Measurements from ENCODE around the gene HPN. TPM values are rescaled to one million over a fixed set of nuclear protein-coding genes. Genes with fewer than 3 reads are reported as not detected.
"Not testable (repeated sequence)": the region's sequence is repeated elsewhere in the genome, so short reads cannot be mapped to it uniquely, and the experiment has no call there.

The HPN gene
- polyA plus RNA-seq, 1 donor = 0.23 TPM

DNA sequence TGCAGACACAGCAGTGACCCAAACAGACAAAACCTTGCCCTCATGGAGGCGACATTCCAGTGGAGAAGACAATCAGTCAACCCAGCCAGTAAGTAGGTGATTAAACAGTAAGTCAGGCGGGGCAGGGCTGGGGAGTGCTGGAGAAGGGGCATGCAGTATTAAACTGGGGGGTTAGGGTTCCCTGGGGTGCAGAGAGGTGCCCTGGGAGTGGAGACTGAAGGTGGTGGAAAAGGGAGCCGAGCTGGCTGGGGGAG, 42.9 kb downstream of the HPN start:
- DNase-seq (ENCODE audit: low read depth) = no peak

DNA sequence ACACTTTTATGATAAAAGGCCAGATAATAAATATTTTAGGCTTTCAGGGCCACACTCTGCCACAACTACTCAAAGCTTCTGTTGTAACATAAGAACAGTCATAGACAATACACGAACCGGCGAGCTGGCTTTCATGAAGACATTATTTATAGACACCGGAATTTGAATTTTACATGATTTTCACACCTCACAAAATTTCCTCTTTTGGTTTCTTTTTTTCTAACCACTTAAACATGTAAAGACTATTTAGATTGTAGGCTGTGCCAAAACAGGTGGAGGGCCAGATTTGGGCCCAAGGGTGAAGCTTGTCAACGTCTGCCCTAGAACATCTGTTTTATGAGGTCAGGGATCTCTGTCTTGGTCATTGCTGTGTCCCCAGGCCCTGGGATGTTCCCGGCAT, 44.4 kb downstream of the HPN start:
- no peak for DNase-seq (ENCODE audit: low read depth)

DNA sequence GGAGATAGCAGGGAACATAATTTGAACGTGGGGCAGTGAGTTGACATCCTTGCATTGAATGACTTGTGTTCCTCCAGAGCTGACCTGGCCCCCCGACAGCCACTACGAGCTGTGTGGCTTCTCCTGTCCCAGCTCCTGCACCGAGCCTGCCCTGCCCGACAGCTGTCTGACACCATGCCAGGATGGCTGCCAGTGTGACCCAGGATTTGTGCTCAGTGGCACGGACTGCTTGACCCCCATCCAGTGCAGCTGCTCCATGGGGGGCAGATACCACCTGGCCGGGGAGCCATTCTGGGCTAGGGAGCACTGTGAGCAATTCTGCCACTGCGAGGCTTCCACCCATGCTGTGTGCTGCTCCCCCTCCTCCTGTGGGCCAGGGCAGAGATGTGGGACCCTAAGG, 44.9 kb downstream of the HPN start:
- no peak for DNase-seq (ENCODE audit: low read depth)

DNA sequence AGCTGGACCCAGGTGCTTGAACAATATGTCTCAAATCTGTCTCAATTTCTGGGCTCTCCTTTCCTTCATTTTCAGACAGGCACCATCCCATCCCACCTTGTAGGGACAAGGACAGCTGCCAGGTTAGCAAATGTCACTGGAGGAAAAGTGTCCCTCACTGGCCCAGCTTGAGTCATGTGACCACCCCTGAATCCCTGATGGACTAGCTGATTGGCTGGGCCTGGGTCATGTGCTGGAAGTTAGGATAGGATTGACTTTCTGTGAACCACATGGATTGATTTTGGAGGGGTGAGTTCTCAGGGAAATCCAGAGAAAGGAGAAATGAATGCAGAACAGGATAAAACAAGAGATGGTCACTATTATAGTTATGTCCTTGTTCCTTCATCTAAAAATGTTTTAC, 45.9 kb downstream of the HPN start:
- DNase-seq (ENCODE audit: low read depth) = no peak

DNA sequence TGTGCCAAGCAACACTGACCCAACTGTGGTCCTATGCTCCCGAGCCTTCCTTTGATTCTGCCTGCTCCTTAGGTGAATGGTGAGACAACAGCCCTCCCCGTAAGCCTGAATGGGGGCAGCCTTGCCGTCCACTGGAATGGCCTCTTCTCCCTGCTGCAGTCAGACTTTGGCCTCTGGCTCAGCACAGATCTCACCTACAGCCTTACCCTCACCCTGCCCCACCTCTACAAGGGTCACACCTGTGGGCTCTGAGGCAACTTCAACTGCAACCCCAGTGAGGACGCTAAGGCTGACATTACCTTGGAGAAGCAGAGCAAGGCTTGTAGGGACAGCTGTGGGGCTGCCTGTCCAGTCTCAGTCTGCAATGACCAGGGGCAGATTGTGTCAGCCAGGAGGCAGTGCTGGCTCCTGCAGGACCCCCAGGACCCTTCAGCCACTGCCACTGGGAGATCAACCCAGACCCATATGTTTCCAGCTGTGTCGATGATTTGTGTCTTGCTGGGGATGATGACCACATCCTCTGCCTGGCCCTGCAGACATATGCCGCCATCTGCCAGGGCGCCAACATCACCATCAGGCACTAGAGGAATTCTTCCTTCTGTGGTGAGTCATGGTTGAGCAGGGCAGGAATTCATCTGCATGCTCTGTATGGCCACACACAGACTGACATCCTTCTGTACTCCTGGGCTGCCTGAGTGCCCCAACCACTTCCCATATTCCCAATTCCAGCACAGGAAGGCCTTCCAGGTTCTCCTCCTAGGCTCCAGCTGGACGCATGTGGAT, 46.8 kb downstream of the HPN start:
- DNase-seq (ENCODE audit: low read depth) = no peak

DNA sequence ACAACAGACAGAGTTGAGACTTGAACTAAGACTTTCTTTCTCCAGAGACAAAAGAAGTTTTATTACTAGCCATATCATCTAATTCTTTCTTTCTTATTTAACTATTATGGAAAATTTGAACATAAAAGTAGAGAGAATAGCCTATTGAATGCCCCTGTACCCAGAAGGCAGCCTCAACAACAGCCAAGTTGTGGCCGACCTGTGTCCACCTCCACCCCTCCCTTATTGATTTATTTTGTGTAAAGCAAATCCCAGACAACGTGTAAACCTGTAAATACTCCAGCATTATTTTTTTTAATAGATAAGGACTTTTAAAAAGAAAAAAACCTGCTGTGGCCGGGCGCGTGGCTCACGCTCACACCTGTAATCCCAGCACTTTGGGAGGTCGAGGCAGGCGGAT, 48.0 kb downstream of the HPN start:
- no peak for DNase-seq (ENCODE audit: low read depth)

DNA sequence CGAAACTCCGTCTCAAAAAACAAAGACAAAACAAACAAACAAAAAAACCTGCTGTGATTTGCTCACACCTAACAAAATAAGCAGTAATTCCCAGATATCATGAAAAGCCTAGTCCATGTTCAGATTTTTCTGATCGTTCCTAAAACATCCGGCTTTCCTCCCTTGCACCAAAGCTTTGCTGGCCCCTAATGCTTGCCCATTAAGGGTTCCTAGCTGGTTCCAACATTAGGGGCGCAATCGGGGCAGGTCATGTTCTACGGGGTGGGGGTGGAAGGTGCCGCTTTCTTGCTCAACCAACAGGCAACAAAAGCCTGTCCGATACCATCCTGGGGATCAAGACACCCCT, 48.6 kb downstream of the HPN start:
- no peak for DNase-seq (ENCODE audit: low read depth)

DNA sequence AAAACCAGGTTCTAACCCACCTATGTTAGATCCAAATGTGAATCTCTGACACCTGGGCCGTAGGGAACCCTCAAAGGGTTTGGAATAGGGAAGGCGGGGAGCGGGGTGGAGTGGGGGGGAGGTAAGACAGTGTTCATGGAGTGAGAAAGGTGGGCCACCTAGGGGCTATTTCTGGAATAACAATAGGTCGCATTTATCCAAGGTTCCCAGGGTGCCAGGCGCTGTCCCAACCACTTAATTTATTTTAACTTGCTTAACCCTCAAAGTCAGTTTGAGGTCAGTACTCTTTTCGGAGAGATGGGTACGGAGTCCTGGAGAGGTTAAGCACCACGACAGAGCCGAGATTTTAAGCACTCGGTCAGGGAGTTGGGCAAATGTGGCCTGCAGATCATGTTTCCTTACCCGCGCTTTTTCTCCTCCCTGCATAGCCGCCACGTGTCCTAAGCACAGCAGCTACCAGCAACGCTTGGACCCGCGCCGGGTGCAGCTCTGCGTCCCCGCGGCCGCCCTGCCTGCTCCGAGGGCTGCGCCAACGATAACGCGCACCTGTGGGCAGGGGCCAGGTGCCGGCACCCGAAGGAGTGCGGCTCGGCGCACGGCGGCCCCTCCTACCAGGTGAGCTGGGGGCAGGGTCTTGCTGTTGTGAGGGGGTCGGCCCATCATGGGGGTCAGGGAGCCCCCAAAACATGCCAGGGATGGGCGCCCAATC, 49.1 kb downstream of the HPN start:
- DNase-seq (ENCODE audit: low read depth) = no peak

DNA sequence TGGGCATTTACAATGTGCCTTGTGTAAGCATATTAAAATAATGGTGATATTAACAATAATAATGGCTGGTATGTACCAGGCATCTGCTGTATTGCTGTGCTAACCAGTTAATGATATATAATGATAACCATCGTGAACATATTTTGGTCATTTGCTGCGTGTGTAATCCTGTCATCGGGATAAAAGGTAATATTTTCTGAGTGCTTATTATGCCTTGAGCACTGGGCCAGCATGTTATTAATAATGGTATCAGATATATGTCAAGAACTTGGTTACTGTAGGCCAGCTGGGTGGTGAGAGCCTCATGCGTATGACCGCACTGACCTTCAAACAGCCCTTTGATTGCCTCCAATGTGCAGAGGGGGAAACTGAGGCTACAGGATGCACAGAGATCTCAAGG, 51.9 kb downstream of the HPN start:
- DNase-seq (ENCODE audit: low read depth) = no peak

DNA sequence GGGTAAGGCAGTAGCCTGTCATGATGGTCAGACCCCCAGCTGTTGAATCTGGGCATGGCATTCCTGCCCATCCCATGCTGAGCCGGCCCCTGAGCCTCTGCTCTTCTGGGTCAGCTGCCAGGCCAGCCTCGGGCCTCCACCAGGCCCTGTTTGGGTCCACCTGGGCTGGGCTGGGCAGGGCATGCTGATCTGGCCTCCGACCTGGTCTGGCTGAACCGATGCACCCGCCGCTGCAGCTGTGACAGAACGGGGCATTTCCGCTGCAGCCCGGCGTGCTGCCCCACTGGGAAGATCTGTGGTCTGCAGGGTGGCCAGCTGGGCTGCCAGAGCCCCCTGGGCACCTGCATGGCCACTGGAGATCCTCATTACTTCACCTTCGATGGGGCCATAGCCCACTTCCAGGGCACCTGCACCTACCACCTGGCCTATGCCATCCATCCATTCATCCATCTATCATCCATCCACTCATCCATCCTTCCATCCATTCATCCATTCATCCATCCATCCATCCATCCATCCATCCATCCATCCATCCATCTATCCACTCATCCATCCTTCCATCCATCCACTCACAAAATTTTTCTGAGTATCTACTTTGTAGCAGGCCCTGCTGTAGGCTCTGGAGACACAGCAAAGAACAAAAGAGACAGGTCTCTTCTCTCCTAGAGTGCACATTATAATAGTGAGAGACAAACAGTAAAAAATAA, 52.6 kb downstream of the HPN start:
- no peak for DNase-seq (ENCODE audit: low read depth)

DNA sequence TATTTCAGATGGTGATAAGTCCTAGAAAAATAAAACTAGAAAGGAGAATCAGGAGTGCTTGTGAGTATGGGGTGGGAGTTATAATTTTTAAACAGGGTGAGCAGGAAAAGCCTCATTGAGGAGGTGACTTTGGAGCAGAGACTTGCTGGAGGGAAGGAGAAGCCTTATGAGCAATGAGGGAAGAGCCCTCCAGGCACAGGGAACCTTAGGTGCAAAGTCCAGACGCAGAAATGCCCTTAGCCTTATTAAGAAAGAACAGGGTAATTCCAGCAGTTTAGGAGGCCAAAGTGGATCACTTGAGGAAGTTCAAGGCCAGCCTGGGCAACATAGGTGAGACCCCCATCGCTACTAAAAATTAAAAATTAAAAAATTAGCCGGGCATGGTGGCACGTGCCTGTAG, 53.1 kb downstream of the HPN start:
- DNase-seq (ENCODE audit: low read depth) = no peak

DNA sequence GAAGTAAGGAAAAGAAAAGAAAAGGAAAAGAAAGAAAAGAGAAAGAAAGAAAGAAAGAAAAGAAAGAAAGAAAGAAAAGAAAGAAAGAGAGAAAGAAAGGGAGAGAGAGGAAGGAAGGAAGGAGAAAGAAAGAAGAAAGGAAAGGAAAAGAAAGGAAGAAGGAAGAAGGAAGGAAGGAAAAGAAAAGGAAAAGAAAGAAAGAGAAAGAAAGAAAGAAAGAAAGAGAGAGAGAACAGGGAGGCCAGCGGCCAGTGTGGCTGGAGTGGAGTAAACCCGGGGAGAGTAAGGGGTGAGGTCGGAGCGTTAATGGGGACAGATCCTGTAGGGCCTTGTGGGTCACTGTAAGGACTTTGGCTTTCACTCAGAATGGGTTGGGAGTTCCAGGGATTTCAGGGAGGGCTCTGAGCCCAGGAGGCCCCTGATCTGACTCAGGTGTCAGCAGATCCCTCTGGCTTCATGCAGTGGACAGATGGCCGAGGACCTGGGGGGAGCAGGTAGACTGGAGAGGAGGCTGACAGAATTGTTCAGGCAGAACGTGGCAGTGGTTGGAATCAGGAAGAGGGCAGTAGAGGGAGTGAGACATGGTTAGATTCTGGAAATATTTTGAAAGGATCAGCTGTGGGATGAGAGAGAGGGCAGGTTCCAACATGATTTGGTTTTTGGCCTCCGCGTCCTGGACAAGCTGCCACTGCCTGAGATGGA, 54.3 kb downstream of the HPN start:
- no peak for DNase-seq (ENCODE audit: low read depth)

DNA sequence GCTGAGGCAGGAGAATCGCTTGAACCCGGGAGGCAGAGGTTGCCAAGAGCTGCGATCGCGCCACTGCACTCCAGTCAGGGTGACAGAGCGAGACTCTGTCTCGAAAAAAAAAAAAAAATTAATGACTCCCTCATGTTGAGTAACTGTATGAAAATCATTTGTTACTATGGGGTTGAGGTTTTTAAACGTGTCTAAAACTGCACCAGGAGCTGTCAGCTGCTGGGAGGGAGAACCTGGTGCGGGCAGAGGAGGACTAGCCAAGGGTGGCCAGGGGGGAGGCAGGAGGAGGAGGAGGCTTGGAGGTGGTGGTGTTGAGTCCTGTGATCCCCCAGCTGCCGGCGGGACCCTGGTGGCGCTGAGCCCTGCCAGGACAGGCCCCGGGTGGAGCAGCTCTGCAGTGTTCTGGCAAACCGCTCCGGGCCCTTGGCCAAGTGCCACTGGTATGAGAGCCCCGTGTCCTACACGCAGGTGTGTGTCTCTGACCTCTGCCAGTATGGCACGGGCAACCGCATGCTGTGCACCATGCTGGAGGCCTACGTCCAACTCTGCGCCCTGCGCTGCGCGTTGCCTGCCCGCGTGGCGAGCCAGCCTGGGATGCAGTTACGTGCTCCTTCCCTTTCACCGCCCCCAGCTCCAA, 57.0 kb downstream of the HPN start:
- no peak for DNase-seq (ENCODE audit: low read depth)

DNA sequence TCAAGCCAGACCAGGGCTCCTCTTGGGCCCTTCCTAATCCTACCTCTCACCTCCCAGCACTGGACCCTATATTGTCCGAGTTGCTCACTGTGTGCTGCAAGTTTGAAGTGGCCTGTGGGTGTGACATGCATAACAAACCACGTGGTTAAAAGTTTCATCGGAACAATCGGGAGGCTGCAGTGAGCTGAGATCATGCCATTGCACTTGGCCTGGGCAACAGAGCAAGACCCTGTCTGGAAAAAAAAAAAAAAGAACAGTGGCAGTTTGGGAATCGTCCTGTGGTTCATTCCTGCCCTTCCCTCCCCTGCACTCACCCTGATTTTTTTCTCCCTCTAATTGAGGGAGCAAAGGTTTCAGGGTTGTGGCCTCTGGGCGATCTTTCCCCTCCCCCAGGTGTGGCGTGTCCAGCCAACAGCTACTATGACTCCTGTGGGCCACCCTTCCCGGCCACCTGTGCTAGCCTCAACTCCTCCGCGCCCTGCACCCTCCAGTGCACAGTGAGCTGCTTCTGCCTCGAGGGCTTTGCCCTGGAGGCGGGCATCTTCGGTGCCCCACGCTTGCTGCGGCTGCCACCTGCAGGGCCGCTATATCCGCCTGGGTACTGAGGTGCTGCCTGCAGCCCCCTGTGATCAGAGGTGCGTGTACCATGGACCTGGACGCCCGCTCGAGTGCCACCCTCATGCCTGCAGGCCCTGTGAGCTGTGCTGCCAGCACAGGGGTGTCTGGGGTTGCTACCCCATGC, 57.8 kb downstream of the HPN start:
- no peak for DNase-seq (ENCODE audit: low read depth)

DNA sequence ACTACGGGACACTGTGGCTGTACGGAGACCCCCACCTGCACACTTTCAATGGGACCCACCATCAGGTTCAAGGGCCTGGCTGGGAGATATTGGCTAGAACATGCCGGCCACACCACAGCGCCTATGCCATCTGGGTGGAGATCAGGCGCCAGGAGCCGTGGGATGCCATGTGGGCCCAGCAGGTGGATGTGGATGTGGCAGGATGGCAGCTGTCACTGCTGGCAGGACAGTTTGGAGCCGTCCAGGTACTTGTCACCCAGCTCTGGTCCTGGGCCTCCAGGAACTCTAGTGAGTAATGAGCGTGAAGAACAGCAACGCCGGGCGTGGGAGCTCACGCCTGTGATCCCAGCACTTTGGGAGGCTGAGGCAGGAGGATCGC, 58.4 kb downstream of the HPN start:
- no peak for DNase-seq (ENCODE audit: low read depth)

DNA sequence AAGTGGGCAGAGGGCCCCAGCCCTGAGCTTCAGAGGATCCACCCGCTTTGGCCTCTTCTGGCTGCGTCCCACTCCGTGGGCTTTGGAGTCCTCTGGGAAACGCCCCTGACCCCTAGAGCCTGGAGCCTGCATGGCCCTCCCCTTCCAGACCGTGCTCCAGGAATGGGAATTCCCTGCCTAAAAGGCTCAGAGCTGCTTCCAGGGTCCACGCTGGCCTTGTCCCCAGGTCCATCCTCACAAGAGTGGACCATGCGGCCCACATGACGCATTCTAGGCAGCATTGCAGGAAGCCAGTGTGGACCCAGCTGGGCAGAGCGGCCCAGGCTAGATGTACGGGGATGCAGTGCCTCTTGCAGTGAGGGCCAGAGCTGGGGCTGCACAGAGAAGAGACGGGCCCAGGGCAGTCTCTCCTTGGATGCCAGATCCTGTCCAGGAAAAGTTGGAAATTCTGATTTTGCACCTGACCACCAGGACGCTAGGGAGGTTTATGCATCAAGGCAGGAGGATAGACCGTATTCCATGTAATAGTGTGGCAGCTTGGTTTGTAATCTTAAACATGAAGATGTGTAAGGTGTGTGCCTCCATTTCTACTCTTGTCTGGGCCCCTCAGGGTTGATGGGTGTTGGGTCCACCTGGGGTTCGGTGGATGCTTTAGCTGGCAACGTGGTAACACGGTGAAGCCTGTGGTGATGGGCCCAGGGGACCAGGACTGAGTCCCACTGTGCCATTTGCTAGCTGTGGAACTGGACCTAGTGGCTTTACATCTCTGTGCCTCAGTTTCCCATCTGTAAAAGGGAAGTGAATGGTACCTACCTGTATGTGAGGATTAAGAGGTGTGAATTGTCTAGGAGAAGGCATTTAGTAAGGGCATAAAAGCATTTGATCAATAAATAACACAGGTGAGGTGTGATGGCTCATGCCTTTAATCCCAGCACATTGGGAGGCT, 59.3 kb downstream of the HPN start:
- no peak for DNase-seq (ENCODE audit: low read depth)

DNA sequence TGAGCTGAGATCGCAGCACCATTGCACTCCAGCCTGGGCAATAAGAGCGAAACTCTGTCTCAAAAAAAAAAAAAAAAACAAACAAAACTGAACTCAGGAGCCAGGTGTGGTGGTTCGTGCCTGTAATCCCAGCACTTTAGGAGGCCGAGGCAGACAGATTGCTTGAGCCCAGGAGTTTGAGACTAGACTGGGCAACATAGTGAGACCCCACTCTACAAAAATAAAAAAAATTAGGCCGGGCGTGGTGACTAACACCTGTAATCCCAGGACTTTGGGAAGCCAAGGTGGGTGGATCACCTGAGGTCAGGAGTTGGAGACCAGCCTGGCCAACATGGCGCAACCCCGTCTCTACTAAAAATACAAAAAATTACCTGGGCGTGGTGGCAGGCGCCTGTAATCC, 60.4 kb downstream of the HPN start:
- DNase-seq (ENCODE audit: low read depth) = not testable (repeated sequence)

DNA sequence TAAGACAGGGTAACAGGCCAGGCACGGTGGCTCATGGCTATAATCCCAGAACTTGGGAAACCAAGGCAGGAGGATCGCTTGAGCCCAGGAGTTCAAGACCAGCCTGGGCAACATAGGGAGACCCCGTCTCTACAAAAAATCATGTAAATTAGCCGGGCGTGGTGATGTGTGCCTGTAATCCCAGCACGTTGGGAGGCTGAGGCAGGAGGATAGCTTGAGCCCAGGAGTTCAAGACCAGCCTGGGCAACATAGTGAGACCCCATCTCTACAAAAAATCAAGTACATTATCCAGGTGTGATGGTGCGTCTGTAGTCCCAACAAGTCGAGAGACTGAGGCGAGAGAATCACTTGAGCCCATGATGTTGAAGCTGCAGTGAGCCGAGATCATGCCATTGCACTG, 62.1 kb downstream of the HPN start:
- not testable (repeated sequence) for DNase-seq (ENCODE audit: low read depth)

DNA sequence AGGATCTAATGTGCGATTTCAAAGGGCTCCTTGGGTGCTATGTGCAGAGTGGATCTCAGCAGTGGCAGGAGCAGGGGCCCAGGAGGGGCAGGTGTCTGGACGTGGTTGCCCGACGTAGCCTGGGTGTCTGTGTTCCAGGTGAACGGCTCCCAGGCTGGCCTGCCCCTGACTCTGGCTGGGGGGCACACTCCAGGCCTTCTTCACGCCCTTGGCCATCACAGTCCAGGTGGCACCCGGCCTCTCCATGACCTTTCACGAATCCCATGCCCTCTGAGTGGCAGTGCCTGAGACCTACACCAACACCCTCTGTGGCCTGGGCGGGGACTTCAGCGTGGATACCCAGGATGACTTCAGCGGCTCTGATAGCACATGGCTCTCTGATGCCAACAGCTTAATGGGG, 62.8 kb downstream of the HPN start:
- no peak for DNase-seq (ENCODE audit: low read depth)

DNA sequence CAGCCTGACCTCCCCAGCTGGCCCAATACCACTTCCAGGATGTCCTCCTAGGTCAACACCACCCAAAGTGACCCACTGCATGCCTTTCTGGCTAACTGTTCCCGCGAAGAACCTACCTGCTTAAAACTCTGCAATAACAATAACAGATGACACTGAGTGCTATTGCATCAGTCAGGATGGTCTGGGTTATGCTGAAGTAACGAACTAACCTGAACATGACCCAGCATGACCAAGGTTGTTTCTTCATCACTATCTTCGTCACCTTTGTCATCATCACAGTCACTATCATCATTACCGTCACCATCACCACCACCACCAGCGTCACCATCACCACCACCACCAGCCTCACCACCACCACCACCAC, 63.5 kb downstream of the HPN start:
- no peak for DNase-seq (ENCODE audit: low read depth)

Measured in forelimb muscle (tissue), 1 donor.